Middle frontal gyrus (tissue), 1 donor: ENCODE results near the gene ATP6V0A1.
"Not testable (repeated sequence)": the region's sequence is repeated elsewhere in the genome, so short reads cannot be mapped to it uniquely, and the experiment has no call there.

Experiments
- DNase-seq: peaks from one replicate; pipeline ENCODE4 v3.0.0-alpha.2; 2015; ENCODE audit warnings: low spot score; ENCODE audit errors: extremely low spot score

The ATP6V0A1 gene

GRCh38 chr17:42458497-42459255 is at the start of gene ATP6V0A1:
Gene ATP6V0A1 (plus strand): TSS chr17:42458878. CDS start chr17:42460895, 2,017 bp downstream.
- peak; percentile 84 for DNase-seq

DNA sequence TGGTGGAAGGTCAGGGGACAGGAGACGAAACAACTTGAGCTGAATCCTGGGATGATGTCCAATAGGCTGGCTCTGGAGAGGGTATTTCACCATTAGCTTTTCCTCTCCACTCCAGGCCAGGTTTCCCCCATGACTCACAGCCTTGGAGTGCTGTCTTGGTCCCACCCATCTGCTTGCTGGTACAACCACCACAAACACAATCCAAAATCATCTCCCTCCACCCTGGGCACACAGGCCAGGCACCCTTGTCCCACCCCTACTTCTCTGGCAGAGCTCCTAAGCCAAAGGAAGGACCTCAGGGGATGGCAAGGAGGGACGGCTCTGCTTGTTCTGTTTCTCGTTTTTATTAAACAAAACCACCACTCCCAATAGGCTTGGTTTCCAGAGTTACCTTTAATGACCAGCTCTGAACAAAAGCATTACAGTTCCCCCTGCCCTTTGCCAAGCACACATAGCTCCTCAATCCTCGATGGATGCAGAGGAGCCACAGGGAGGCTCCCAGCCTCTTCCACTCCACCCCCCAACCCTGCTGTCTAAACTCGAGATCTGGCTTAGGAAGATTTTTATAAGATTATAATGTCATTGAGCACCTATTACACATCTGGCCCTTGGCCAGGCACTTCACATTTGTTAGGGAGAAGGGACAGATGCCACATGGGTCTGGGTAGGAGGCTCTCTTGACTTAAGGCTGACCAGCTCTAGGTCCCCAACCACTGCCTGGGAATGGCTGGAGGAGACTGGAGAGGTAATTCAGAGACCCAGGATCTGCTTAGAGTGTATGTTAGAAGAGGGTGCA is 49.0 kb upstream of the ATP6V0A1 start:
- no peak for DNase-seq

DNA sequence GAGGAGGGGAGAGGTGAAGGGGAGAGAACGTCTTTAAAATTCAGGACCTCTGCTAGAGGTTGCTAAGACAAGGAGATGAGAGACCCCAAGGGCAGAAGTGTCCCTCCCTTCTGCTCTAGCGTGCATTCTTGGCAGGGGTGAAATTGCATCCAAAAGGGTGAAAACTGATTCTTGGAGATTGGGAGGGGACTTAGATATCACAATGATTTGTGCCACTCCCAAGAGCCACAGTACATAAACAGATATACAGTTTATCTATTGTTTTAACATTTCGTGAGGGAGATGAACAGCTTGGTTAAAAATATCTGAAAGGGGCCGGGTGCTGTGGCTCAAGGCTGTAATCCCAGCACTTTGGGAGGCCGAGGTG is 48.4 kb upstream of the ATP6V0A1 start:
- DNase-seq: no peak

- no peak for DNase-seq
Measured at GRCh38 chr17:42411361-42411760, 47.3 kb upstream of the ATP6V0A1 start.

GRCh38 chr17:42411905-42412679 is 46.6 kb upstream of the ATP6V0A1 start:
- DNase-seq: no peak

DNA sequence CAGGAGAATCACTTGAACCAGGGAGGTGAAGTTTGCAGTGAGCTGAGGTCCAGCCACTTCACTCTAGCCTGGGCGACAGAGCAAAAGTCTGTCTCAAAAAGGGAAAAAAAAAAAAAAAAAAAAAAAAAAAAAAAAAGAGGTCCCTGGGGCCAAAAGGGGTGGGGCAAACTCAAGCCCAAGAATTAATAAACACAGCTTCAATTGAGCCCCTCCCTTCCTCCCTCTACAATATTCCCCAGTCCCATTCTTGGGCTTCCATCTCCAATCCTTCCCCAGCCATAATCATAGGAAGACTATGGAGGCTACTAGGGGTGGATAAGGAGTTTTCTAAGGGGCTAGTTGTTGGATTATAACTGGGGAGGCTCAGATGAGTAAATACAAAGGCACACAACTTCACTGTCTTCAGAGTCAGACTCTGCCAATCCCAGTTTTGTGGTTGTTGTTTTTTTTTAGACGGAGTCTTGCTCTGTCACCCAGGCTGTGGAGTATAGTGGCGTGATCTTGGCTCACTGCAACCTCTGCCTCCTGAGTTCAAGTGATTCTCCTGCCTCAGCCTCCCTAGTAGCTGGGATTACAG is 45.1 kb upstream of the ATP6V0A1 start:
- DNase-seq: no peak

DNA sequence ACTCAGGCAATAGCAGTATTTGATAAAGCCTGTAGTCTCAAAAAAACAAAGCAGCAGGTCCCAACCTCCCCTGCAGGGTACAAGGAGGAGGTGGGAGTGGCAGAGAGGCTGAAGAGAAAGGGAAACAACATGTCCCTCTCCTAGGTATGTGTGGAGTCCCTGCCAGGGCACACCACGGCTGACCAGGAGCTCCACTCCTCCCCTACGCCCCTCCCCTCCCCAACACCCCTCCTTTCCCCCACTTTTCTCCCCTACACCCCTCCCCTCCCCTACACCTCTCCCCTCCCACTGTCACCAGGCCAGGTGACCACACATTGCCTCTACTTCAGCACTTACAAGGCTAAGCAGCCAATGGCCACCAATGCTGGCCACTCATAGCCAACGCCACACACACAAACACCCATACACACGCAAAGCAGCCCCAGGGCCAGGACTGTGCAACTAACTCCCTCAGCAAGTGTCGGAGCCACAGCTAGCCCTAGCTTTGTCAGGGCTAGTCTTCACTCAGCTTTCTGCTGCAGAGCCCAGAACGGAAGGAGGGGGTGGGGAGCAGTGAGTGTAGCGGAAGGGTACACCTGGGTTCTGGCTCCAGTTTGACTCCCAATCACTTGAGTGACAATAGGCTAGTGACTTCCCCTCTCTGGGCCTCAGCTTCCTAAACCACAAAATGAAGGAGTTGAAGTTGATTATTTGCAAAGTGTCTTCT is 43.8 kb upstream of the ATP6V0A1 start:
- DNase-seq: no peak

GRCh38 chr17:42417981-42418380 is 40.7 kb upstream of the ATP6V0A1 start:
- not testable (repeated sequence) for DNase-seq

DNA sequence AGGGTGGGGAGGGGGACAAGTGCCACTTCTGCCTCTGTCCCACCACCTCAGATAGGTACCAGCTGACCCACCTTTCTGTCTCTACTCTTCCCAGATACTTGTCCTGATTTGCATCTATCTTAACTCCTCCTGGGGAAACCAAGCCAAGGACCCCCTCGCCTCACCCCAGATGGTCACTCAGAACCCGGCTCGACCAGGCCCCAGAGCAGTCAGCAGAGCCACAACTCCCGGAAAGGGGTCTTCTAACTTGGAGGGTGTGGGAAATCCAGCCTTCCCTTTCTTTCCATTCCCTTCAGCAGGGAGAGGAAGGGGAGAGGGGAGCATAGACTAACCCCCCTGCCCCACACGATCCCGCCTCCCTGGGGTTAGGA is 37.6 kb upstream of the ATP6V0A1 start:
- DNase-seq: no peak

- no peak for DNase-seq
Measured at GRCh38 chr17:42421507-42422338, 37.0 kb upstream of the ATP6V0A1 start.

- DNase-seq: no peak
Measured at GRCh38 chr17:42422412-42422957, 36.2 kb upstream of the ATP6V0A1 start.

DNA sequence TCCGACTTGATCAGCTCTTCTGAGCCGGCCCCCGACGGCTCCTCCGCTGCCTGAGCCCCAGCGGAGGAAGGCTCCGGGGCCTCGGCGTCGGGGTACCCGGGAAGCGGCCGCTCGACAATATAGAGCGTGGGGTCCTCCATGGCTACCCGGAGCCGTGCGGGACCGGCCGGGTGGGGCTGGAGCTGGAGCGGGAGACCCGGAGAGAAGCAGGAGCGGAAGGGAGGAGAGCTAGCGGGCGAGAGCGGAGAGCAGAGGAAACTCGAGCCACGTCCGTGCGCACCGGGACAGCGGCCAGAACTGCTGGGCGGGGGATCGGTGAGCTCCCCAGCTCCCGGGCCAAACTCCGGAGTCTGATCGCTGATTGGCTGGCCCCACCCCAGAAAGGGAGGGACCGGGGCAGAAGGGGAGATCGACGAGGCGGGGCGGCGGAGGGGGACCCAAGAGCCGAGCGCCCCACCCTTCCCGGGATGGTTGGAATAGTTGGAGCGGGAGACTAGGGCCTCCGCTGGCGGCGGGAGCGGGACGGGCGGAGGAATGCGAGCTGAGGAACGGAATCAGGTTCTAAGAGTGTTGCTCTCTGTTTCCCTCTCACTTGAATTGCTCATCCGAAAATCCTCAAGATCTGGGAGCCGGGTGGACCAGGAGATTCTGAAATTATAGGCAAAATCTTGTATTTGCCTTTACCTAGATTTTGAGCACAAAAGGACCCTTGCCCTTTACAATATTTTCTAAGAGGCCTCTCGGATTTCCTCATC is 35.5 kb upstream of the ATP6V0A1 start, which contains the start of gene CAVIN1:
Gene CAVIN1, minus strand, starts transcription at position 299 of the 755 bp plus-strand sequence. Its CDS starts 159 bp downstream, at position 140.
- DNase-seq: peak; percentile 79

DNA sequence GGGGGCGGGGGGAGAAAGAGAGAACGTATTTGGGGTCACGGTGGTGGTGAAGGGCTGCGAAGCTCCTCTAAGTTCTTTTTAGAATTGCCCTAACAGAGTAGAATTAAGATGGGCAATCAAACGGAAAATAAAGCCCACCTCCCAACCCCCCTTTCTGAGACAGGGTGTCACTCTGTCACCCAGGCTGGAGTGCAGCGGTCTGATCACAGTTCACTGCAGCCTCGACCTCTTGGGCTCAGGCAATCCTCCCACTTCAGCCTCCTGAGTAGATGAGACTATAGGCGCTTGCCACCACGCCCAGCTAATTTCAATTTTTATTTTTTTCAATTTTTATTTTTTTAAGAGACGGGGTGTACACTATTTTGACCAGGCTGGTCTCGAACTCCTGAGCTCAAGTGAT is 34.9 kb upstream of the ATP6V0A1 start:
- no peak for DNase-seq

GRCh38 chr17:42424991-42425610 is 33.6 kb upstream of the ATP6V0A1 start:
- no peak for DNase-seq

DNA sequence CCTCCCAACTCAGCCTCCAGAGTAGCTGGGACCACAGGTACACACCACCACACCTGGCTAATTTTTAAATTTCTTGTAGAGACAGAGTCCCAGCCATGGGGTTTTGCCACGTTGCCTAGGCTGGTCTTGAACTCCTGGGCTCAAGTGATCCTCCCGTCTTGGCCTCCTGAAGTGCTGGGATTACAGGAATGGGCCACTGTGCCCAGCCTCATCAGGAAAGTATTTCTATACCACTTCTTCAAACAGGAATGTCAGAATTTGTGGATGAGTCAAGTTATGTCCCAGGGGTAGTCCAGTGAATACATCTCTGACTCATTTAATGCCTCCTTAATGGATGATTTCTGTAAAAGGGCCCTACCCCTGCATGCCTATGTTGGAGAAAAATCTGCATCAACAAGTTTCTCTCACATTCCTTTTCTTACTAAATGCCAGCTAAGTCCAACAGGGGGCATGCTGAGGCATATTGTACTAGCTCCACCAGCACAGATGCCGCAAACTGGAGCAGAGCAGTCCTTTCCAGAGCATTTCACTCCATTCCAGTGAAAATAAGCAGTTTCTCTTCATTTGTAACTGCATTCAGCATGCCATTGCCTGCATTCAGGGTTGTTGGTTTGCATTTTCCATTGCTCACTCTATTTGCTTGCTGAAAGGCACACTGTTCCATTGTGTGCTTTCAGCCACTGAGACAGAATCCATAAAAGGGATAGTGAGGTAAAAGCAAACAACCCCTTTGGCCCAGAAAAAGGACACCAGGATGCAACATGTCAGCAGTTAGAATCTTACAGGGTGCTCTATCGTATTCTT is 30.3 kb upstream of the ATP6V0A1 start:
- peak; percentile 22 for DNase-seq

- no peak for DNase-seq
Measured at GRCh38 chr17:42429726-42430447, 28.8 kb upstream of the ATP6V0A1 start.

DNA sequence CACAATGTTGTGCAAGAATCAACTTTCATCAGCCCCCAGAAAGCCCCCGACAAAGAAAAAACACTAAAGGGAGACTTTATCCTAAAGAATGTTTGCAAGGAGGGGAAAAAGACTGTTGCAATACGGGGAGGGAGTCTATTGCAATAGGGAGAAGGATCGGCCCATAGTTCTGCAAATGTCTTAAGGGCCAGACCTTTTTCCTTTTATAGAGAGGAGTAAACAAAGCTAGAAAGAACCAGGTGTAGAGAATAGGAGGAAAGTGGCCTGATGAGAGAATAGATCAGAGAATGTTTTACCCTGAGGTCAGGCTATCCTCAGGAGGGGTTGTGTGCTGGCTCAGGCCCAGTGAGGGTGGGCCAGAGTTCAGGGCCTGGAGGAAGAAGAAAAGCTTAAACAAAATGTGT is 26.9 kb upstream of the ATP6V0A1 start:
- no peak for DNase-seq
